Stimulated activated CD4-positive, alpha-beta T cell treated with anti-CD3 and anti-CD28 coated beads, TNF-alpha, amount 100 ng/mL, for 24 hours (primary cell): ENCODE results near the gene YES1.
A peak's percentile ranks its signal among the peaks of the same experiment; 100 is the strongest.
"Not testable (repeated sequence)": the region's sequence is repeated elsewhere in the genome, so short reads cannot be mapped to it uniquely, and the experiment has no call there.

Experiments
- DNase-seq, 3 experiments: peaks; one replicate each; pipeline ENCODE4 v3.0.0-alpha.2; 2020; ENCODE audit warnings: low read depth in 3 of 3

YES1 gene

DNA sequence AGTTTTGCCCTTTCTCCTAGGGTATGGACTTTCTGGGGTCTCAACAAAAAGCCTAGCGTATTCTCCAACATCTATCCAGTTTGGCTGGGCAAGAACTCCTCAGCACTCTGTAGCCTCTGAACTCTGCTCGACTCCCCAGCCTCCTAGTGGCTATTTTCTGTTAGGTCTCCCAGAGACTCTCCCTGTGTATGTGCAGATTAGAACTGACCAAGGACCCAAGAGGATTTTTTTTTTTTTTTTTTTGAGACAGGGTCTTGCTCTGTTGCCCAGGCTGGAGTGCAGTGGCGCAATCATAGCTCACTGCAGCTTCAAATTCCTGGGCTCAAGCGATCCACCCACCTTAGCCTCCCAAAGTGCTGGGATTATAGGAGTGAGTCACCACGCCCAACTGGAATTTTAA lies 81.9 kb downstream of the YES1 start:
- not testable (repeated sequence) for DNase-seq

DNA sequence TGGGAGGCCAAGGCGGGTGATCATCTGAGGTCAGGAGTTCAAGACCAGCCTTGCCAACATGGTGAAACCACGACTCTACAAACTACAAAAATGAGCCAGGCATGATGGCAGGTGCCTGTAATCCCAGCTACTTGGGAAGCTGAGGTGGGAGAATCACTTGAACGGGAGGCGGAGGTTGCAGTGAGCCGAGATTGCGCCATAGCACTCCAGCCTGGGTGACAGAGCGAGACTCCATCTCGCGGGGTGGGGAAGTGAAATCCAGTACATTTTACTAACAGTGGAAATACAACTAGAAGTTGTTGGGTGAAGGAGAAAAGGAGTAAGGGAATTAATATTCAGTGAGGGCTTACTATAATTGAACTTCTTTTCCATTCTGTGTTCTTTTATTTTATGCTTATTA lies 86.4 kb downstream of the YES1 start:
- DNase-seq: no peak

DNA sequence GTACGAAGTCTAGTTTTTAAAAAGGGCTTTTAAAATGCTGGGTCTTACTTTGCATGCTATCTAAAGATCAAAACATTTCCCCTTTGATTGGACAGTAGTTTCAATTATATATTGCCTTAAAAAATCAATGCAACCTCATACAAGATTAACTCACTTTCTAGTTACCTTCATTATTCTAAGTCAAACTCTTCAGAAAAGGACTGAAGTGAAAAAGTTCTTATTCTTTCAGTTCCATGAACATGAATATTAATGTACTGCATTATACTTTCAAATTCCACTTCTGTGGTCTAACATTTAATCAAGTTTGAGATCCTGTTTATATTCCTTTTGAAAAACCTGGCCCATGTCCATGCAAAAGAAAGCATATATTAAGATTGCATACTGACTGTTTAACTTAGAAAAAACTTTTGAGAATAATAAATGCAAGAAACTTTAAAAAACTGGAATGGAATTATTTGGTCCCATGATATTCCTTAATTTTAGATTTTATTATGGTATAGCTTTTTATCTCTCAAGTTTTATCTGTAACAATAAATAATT lies 88.4 kb downstream of the YES1 start:
- DNase-seq: no peak

DNA sequence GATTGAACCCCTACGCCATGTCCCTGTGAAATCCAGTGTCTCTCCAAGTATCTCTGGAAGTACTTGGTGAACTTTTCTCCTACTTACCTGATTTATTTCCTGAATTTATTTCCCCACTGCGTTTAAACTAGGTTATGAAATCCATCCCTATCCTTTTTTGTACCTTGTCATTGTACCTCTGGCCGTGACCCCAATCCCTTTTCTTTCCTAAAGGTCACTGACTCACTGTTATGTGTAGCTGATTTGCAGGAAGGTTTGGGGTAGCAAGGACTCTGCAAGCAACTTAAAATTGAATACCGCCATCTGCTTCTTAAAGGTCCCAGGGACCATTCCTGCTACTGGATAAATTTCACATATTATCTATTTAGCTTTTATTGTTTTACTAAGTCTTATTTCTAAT lies 95.0 kb downstream of the YES1 start:
- DNase-seq: no peak

DNA sequence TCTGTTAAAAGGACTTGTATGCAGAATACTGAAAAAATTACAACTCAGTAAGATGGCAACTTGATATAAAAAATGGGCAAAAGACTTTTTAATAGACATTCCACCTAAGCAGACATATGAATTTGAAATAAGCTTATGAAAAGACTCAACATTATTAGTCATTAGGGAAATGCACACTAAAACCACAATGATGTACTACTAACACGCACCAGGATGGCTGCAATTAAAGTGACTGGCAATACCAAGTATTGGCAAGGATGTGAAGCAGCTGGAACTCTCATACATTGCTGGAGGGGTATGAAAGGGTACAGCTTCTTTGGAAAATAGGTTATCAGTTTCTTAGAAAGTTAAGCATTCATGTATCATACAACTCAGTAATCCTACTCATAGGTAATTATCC lies 96.4 kb downstream of the YES1 start:
- no peak for DNase-seq

DNA sequence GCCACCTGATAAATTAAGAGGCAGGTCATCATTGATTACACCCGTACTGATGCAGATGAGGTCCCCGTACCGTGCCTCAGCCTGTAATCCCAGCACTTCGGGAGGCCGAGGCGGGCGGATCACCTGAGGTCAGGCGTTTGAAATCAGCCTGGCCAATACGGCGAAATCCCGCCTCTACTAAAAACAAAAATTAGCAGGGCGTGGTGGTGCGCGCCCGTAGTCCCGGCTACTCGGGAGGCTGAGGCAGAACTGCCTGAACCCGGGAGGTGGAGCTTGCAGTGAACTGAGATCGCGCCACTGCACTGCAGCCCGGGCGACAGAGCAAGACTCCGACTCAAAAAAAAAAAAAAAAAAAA lies 98.9 kb downstream of the YES1 start:
- no peak for DNase-seq

DNA sequence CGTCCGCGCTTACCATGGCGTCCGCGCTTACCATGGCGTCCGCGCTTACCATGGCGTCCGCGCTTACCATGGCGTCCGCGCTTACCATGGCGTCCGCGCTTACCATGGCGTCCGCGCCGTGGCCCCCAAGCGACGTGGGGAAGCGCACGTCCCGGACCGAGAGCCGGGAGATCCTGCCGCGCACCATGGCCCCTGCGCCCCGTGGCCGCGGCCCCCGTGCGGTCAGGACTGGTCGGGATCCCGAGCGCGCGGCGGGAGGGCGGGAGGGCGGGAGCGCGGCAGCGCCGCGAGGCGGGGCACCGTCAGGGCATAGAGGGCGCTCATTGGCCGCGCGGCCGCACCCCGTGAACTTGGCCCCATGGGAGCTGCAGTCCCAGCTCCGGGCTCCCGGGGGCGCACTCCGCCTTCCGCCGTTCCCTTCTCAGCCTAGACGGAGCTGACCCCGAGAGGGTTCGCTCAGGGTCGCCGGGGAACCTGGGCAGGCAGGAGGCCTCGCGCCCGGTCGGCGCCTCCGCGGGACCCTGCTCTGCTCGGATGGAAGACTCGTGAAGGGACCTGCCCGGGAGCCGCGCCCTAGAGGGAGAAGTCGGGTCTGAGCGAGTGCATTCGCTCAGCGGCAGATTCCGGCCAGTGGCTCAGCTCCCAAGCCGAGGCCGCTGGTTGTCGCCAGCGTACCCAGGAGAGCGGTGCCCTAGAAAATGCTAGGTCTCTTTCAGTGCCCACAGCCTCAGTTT lies 99.5 kb downstream of the YES1 start, which contains the start of gene ENOSF1:
ENOSF1 (minus strand) TSS at position 230 of the 734 bp plus-strand sequence; CDS start at position 187, 43 bp downstream.
- peak; percentile 61 to 88 (median 74) for DNase-seq

DNA sequence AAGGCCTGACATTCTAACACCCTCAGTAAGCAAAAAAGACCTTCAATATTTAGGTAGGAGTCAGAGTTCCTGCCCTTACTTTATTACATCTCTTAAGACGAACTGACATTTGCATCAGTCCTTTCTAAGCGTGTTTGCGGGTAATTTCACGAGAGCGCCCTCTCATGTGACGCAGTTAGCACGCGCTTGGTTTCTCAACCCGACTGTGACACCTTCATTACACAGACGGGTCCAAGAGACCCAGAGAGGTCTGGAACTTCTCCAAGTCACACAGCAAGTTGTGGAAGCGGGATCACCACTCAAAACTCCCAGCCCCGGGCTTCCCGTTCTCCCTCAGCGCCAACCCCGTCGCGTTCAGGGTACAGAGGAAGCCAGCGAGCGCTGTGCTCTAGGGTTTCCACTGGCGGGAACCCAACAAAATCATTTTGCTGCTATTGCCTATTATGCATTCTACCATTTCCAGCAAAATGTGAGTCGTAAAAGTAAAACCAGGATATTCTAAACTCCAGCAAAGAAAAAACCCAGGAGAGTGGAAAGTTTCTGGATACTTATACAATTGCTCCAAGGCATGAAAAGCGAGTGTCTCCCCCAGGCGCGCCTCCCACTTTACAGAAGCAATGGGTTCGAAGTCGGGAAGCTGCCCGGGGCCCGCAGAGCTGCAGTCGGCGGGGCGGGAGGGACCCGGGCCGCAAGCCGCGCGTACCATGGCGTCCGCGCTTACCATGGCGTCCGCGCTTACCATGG lies 100.2 kb downstream of the YES1 start:
- peak; percentile 47 to 72 (median 63) for DNase-seq

DNA sequence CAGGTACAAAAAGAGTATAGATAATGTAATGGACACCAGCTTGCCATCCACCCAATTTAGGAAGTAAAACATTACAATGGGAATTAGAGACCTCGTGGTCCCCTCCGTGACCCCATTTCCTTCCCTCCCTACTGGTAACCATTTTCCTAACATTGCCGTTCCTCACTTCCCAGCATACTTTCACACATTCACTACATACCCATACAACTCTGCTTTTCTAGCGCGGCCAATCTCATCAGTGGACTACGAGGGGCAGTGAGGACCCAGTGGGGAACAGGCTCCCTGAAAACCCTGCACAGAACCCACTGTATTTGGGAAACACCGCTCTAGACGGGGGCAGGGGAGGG lies 100.8 kb downstream of the YES1 start:
- no peak for DNase-seq

DNA sequence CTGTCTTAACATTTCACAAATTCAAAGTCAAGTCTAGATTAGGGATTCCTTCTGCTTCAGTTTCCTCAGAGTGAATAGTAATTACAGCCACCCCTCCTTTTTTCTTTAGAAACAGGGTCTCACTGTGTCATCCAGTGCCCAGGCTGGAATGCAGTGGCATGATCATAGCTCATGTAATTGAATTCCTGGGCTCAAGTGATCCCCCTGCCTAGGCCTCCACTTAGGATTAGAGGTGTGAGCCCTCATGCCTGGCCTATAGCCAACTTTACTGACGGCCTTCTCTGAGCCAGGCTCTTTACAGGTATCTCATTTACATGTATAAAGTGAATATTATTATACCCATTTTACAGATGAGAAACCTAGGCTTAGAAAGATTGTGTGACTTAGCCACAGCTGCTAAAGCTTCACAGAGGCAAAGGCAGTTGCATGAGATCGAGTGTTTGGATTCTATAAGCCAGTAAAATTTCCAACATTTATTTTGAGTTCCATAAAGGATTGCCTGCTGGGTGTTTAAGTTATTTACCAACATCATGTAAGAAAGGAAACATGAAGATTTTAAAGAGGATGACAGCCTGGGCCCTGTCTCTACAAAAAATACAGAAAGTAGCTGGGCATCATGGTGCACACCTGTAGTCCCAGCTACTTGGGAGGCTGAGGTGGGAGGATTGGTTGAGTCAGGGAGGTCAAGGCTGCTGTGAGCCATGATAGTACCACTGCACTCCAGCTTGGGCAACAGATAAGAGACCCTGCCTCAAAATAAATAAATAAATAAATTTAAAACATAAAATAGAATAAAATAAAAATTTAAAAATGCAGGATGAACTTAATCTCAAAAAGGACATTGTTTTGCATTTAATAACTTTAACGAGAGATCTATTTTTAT lies 101.4 kb downstream of the YES1 start:
- no peak for DNase-seq

DNA sequence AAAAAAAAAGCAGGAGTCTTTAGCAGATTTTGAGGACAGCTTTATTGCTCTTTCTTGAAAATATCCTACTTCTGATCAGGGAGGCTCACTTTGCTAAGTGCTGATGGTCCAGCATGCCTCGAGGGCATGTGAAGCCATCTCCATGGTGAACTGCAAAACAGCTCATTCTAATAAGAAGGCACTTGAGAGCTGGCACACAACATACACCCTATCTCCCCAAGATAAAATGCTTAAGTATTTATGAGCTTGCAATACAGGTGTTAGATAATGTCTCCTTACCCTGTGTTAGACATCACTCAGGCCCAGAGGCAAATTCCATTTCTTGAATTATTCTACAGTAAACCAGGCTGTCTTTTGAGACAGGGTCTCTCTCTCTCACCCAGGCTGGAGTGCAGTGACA lies 102.3 kb downstream of the YES1 start:
- no peak for DNase-seq

DNA sequence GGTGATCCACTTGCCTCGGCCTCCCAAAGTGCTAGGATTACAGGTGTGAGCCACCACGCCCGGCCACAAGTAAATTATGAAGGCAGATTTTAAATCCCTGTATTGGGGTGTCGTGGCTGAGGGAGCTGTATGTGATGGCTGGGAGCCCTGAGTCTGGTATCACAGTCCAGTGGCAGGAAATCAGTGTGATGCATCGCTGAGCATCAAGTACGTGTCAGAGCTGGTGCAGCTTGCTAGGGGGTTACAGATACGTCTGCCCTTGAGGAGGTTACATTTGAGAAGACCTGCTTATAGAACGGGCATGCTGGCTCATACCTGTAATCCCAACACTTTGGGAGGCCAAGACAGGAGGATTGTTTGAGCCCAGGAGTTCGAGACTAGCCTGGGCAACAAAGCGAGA lies 103.9 kb downstream of the YES1 start:
- no peak for DNase-seq

DNA sequence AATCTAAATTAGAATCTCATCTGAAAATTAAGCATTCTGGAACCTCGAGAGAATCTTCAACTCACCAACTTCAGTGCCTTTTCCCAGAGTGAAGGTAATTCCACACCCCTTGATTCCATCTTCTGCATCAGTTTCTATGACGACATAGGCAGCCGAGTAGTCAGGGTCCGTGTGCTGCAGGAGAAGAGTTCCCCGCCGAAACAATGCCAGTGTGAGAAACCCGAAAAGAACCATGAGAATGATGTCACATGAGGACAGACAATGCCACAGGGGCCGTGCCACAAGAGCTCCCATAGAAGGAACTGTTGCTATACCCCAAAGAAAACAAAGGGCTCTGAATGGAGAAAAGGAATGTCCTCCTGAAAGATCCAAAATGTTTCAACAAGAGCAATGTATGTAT lies 105.6 kb downstream of the YES1 start:
- DNase-seq: no peak

DNA sequence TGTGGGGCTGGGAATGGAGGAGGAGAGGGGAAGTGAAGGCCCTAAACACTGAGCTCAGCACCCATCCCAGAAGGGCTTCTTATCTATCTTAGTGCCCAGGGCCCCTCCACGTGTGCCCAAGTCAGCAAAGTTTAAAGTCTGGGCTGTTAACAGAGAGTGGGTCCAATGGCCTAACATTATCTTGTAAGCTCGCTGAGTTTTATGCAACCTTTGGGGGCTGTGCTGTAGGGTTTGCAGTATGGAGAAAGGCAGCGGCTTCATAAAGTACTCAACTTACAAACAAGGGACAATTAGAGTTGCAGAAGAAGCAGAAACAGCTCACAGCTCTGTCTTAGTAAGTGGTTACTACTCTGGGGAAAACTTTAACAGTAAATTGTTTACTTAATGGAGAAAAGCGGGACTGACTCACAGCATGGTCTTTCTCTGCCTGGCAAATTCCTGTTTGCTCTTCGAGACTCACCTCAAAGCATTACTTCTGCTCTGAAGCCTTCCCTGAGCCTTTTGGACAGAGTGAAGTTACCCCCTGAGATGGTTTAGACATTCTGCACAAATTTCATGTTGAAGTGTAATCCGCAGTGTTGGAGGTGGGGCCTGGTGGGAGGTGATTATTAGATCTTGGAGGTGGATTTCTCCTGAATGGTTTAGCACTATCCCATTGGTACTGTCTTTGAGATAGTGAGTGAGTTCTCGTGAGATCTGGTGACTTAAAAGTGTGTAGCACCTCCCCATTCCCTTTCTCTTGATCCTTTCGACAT lies 108.7 kb downstream of the YES1 start:
- DNase-seq: no peak

DNA sequence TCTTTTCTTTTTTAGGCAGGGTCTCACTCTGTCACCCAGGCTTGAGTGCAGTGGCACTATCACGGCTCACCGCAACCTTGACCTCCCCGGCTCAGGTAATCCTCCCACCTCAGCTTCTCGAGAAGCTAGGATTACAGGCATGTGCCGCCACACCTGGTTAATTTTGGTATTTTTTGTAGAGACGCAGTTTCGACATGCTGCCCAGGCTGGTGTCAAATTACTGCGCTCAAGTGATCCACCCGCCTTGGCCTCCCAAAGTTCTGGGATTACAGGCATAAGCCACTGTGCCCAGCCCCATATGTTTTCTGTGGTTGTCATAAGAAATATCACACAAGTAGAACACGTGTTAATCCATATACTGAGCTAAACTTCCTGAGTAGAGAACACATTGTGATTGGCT lies 114.2 kb downstream of the YES1 start:
- no peak for DNase-seq

DNA sequence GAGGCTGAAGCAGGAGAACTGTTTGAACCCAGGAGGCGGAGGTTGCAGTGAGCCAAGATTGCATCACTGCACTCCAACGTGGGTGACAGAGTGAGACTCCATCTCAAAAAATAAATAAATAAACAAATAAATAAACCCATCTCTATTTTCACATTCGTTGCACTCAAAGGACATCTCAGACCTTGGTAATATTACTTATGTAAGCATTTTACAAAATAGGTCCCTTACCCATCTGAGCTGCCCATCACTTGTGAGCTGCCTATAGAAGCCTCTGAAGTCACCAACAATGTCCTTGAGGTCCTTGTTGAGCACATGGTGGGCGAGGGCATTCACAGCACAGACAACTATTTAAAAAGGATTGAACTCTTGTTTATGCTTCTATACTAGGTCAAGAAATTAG lies 115.0 kb downstream of the YES1 start:
- no peak for DNase-seq

DNA sequence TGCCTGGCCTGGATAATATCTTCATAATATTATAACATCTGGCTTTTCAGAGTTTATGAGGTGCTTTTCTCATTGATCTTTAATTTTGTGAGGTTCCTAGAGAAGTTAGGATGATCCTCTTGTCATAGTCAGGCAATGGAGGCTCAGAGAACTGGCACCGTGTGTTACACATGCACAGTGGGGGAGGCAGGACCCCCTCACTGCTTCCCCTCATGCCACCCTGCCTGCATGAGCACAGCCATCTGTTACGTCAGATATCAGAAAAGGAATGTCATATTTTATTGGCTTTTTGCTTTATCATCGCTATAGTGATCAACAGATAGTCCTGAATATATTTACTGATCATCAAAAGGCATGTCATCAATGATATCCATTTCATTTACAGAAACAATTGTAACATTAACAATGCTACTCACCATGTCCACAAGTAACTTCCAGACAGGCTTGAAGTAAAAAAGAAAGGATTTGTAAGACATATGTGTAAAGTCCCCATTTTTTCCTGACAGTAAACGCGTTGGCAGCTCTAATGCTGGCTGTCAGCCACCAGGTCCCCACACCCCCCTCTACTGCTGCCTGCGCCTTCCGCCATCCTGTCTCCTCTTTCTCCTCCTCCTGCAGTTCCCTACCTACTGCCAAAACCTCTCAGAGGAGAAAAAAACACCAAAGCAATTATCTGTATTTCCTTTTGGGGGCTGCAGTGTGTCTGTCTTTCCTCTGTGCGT lies 118.4 kb downstream of the YES1 start:
- DNase-seq: no peak

DNA sequence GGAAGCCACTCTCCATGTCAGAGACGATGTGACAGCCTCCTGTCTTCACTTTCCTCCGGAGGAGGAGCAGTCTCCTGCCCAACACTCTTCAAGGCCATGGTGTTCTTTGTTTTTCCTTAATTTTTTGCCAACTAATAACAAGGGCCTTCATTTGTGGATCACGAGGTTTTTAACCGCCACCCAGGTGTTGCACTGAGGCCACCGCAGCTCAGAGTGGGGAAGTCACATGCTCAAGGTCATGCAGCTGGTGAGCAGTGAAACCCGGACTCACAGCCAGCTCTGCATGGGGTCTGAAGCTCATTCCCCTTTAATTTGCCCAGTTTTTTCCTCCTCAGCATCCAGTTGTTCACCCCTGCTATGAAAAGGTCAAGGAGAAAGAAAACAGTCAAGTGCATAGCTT lies 119.2 kb downstream of the YES1 start:
- no peak for DNase-seq

DNA sequence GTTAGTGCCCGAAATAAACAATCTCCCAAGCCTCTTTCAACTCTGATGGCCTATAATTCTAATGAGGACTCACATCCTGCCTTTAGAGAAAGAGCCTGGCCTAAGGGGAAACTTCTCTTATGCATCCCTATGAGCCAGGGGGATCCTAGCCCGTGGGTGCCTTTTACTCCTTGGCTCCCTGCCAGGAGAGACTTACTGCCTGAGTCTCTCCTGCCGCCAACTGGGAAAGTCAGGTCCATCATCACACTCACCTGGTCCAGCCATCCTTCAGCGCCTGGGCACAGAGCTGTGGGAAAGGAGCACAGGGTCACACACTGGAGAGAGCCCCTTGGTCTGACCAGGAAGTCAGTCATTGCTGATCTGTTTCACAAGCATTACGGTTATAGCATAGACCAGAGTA lies 123.7 kb downstream of the YES1 start:
- no peak for DNase-seq

DNA sequence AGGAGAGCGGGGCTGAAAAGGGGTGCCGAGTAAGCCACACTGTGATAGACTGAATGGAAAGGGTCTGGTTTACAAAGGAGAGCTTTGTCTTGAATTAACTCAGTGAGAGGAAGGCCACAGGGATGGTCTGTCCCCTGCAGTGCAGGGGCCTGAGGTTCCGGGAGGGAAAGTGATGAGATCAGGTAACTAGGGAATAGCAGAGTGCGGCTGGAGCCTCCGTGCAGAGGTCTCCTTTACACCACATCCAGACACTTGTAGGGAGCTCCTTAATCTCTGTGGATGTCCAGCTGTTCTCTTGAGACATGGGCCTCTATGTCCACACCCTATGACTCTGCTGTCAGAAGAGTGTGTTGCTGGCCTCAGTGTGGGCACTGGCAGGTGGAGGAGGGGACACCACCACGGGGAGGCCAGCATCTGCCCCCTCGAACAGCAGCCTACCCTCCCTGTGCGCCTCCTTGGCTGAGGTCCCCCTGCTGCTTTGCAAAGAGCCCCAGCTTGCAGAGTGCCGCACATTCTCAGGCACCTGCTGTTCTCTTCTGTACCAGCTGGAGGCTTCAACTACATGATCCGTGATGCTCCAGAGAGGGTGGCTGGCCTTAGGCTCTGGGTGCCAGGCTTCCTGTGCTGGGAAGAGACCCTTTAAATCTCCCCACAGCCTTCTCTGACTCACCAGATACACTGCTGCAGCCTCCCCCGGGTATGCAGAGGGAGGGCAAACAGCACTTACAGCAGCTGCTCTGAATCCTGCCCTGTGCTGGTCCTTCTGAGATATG lies 125.5 kb downstream of the YES1 start:
- DNase-seq: no peak
